ENCODE data around the gene TREH.
"Not testable (repeated sequence)": the region's sequence is repeated elsewhere in the genome, so short reads cannot be mapped to it uniquely, and the experiment has no call there.

Gene TREH

DNA sequence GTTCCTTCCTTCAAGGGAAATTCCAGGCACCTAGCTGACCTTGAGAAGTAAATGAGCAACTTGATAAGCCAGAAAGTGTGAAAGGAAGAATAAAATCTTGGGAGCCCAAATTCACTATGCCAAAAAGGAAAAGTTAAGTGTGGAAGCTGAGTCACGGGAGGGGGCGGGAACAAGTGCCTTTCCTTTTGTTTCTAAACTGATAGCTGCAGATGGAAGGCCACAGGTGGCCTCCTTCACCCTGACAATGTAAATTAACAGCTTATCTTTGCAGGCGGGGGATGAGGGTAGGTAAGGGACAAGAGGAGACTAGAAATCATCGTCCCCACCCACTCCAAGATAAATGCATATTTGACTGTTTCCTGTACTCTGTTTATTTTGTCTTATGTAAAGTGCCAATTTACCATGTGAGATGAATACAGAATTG is 36.4 kb upstream of the TREH start:
- no peaks in the 10 kb centered on the region for H4K20me1 ChIP-seq
- TF ChIP-seq Cebpa-rat (IDR thresholded peaks at IDR 0.05): no peak
- peak overlapping the region; percentile 10 to 68 (median 51); a peak in 21 of 22 replicates for H3K4me2 ChIP-seq
- peak overlapping the region in 3 of 11 experiments; percentile 13 to 38 (median 30); a peak in 4 of 22 replicates for H3K27ac ChIP-seq
- H3K9ac ChIP-seq: peak overlapping the region in 5 of 11 experiments; percentile 0 to 54 (median 15); a peak in 6 of 22 replicates
- peaks cover 9 to 21% (median 12%) of the 10 kb centered on the region in 10 experiments for H3K4me1 ChIP-seq
- H3K9me3 ChIP-seq (replicated peaks in 1 of 11): no peaks in the 10 kb centered on the region
- no peaks in the 10 kb centered on the region; a peak in 1 of 22 replicates for H3K36me3 ChIP-seq
- H3K4me3 ChIP-seq: no peak overlapping the region
- no peaks in the 10 kb centered on the region for H3K27me3 ChIP-seq

GRCh38 chr11:118715245-118715831 is 35.9 kb upstream of the TREH start:
- Histone ChIP-seq H3K4me1 (peaks cover 9 to 21% (median 12%) of the 10 kb centered on the region in 10 experiments), H4K20me1 (no peaks in the 10 kb centered on the region), H3K4me3 (no peak overlapping the region), H3K27me3 (no peaks in the 10 kb centered on the region), H3K9ac (peak overlapping the region in 6 of 11 experiments; percentile 0 to 54 (median 12); a peak in 9 of 22 replicates), H3K9me3 (replicated peaks in 1 of 11) (no peaks in the 10 kb centered on the region), H3K27ac (peak overlapping the region in 3 of 11 experiments; percentile 13 to 38 (median 30); a peak in 4 of 22 replicates), H3K36me3 (no peaks in the 10 kb centered on the region; a peak in 1 of 22 replicates), H3K4me2 (peak overlapping the region; percentile 10 to 68 (median 51); a peak in 21 of 22 replicates)
- TF ChIP-seq Cebpa-rat (IDR thresholded peaks at IDR 0.05): 0 out of 22 replicates have a peak, but pooled peaks of 1 of the 11 experiments have one; percentile 6

DNA sequence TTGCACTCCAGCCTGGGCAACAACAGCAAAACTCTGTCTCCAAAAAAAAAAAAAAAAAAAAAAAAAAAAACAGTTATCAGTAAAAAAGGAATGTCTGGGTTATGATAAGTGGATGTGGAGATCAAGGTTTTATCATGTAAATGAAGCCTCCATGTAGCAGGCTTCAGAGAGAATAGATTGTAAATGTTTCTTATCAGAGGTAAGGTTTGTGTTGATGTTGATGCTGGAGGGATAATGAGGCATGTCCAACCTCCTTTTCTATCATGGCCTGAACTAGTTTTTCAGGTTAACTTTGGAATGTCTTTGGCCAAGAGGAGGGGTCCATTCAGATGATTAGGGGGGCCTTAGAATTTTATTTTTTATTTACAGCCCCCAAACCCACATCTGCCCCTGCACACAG is 35.4 kb upstream of the TREH start:
- Histone ChIP-seq H3K27ac (no peak overlapping the region), H3K4me3 (no peak overlapping the region), H3K27me3 (no peaks in the 10 kb centered on the region), H4K20me1 (no peaks in the 10 kb centered on the region), H3K36me3 (no peaks in the 10 kb centered on the region; a peak in 1 of 22 replicates), H3K4me1 (peaks cover 9 to 21% (median 12%) of the 10 kb centered on the region in 10 experiments), H3K4me2 (peak overlapping the region in 5 of 11 experiments; percentile 37 to 68 (median 59); a peak in 5 of 22 replicates), H3K9me3 (replicated peaks in 1 of 11) (no peaks in the 10 kb centered on the region), H3K9ac (no peak overlapping the region)
- no peak for TF ChIP-seq Cebpa-rat (IDR thresholded peaks at IDR 0.05)

DNA sequence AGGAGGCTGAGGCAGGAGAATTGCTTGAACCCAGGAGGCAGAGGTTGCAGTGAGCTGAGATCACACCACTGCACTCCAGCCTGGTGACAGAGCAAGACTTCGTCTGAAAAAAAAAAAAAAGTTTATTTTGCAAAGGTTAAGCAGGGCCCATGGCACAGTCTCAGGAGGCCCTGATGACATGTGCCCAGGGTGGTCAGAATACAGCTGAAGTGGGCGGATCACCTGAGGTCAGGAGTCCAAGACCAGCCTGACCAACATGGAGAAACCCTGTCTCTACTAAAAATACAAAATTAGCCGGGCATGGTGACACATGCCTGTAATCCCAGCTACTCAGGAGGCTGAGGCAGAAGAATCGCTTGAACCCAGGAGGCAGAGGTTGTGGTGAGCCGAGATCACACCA is 35.0 kb upstream of the TREH start:
- H3K9ac ChIP-seq; H4K20me1 ChIP-seq; H3K9me3 ChIP-seq (replicated peaks in 1 of 11); H3K27ac ChIP-seq; H3K27me3 ChIP-seq; H3K4me3 ChIP-seq; H3K4me2 ChIP-seq; H3K36me3 ChIP-seq: not testable (repeated sequence)
- H3K4me1 ChIP-seq: peaks cover 9 to 21% (median 12%) of the 10 kb centered on the region in 10 experiments

DNA sequence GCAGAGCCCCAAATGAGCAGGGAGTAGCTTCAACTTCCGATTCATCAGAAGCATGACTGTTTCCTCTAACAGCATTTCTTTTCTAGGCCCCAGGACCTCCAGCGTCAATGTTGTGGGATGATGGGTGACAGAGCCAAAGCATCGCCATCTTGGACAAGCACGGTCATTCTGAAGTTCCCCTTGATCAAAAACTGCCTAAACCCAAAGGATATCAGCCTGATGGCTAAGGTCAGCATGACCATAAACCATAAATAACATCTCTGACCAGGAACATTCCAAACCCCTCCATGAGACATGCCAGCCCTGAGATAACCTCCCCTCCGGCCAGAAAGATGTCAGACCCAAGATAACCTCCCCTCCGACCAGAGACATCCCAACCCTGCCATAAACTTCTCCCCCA is 28.8 kb upstream of the TREH start:
- Histone ChIP-seq H3K4me3 (no peak overlapping the region), H4K20me1 (no peaks in the 10 kb centered on the region), H3K4me2 (no peak overlapping the region), H3K36me3 (peaks cover 0 to 20% (median 0%) of the 10 kb centered on the region in 11 experiments; a peak in 4 of 22 replicates), H3K9ac (no peak overlapping the region), H3K4me1 (peaks cover 35 to 39% (median 38%) of the 10 kb centered on the region in 10 experiments), H3K9me3 (replicated peaks in 1 of 11) (no peaks in the 10 kb centered on the region), H3K27ac (no peak overlapping the region), H3K27me3 (no peaks in the 10 kb centered on the region)
- TF ChIP-seq Cebpa-rat (IDR thresholded peaks at IDR 0.05): no peak

GRCh38 chr11:118706546-118706825 is 27.0 kb upstream of the TREH start:
- Histone ChIP-seq H3K4me2 (peak overlapping the region; percentile 76 to 89 (median 83)), H3K27me3 (no peaks in the 10 kb centered on the region), H3K9me3 (replicated peaks in 1 of 11) (no peaks in the 10 kb centered on the region), H4K20me1 (no peaks in the 10 kb centered on the region), H3K4me1 (peaks cover 37 to 55% (median 39%) of the 10 kb centered on the region in 10 experiments), H3K27ac (peak overlapping the region in 5 of 11 experiments; percentile 14 to 56 (median 39); a peak in 4 of 22 replicates), H3K36me3 (peaks cover 0 to 20% (median 0%) of the 10 kb centered on the region in 11 experiments; a peak in 4 of 22 replicates), H3K9ac (peak overlapping the region in 2 of 11 experiments; percentile 15 to 50; a peak in 1 of 22 replicates), H3K4me3 (no peak overlapping the region)
- TF ChIP-seq Cebpa-rat (IDR thresholded peaks at IDR 0.05): no peak

GRCh38 chr11:118705791-118706545 is 26.5 kb upstream of the TREH start:
- TF ChIP-seq Cebpa-rat (IDR thresholded peaks at IDR 0.05): no peak
- Histone ChIP-seq H3K9me3 (replicated peaks in 1 of 11) (peaks cover 0 to 2% (median under 1%) of the 10 kb centered on the region in 11 experiments; a peak in 10 of 22 replicates), H3K9ac (peak overlapping the region in 4 of 11 experiments; percentile 2 to 50 (median 29); a peak in 5 of 22 replicates), H4K20me1 (no peaks in the 10 kb centered on the region), H3K4me2 (peak overlapping the region; percentile 76 to 89 (median 83)), H3K4me3 (no peak overlapping the region), H3K36me3 (peaks cover 0 to 20% (median 0%) of the 10 kb centered on the region in 11 experiments; a peak in 3 of 22 replicates), H3K27ac (peak overlapping the region in 9 of 11 experiments; percentile 16 to 74 (median 56); a peak in 13 of 22 replicates), H3K27me3 (no peaks in the 10 kb centered on the region), H3K4me1 (peaks cover 37 to 60% (median 39%) of the 10 kb centered on the region in 10 experiments)

- Histone ChIP-seq H3K9ac (peak overlapping the region in 8 of 11 experiments; percentile 0 to 60 (median 27); a peak in 9 of 22 replicates), H3K4me1 (peaks cover 37 to 67% (median 42%) of the 10 kb centered on the region in 10 experiments), H3K27ac (peak overlapping the region in 10 of 11 experiments; percentile 14 to 74 (median 56); a peak in 18 of 22 replicates), H3K36me3 (peaks cover 0 to 20% (median 0%) of the 10 kb centered on the region in 11 experiments; a peak in 3 of 22 replicates), H3K4me2 (peak overlapping the region; percentile 76 to 89 (median 83)), H3K4me3 (0 out of 20 replicates have a peak overlapping the region, but pooled peaks of 1 of the 10 experiments have one; percentile 24), H3K9me3 (replicated peaks in 1 of 11) (peaks cover 0 to 9% (median 8%) of the 10 kb centered on the region in 11 experiments; a peak in 15 of 22 replicates), H4K20me1 (no peaks in the 10 kb centered on the region), H3K27me3 (no peaks in the 10 kb centered on the region)
- no peak for TF ChIP-seq Cebpa-rat (IDR thresholded peaks at IDR 0.05)
Measured at GRCh38 chr11:118705111-118705741, 25.8 kb upstream of the TREH start.

Data from BLaER1 treated with 17β-estradiol and CSF1 and Interleukin-3, amounts not matched to agents 10 nM and 100 nM (cell line).